ENCODE data around the gene TRPC4. TPM values are rescaled to one million over a fixed set of nuclear protein-coding genes. Genes with fewer than 3 reads are reported as not detected.

The TRPC4 gene
- not detected for total RNA-seq

DNA sequence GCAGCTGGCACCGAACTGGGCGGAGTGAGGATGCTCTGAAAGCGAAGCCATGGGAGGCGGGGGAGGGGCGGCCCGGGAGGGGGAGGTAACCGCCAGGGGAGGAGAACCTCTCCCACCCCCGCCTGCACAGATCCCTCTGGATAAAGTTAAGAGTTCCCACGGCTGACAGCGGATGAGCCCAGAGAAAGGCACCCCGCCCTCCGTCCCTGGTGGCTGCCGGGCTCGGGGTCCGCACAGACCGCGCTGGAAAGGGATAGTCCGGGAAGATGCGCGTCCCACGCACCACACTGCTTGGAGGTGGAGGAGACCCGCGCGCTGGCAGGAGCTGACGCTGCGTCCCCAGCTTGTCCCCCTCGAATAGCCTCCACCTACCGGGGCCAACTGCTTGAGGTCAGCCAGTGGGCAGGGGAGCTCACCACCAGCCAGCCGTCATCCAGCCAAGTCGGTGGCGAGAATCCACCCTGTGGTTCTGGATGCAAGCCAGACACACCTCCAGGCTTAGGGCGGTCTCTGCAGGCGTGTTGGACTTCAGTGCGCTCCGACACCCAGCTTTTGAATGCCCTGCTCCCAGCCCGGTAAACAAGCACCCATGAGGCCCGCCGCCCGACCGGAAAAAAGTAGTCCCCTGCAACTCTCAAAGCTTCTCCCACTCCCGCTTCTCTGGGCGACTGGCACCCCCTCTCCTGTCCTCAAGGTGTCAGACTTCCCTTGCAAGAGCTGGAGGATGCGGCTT, at the start of gene TRPC4:
TRPC4 (minus strand) TSS at position 17 of the 733 bp plus-strand sequence. CDS start 86,439 bp downstream, outside the sequence.
- no peak within 1 kb of the TSS for H3K27ac Mint-ChIP-seq
- peaks cover 37% of the 10 kb centered on the region for H3K27me3 Mint-ChIP-seq
- H3K36me3 Mint-ChIP-seq (ENCODE audit: low read depth), result no peaks in the 10 kb centered on the region
- H3K4me1 Mint-ChIP-seq, result no peaks in the 10 kb centered on the region
- CTCF ChIA-PET, result no interaction called here
- no peak for DNase-seq
- no peaks in the 10 kb centered on the region for H3K9me3 Mint-ChIP-seq
- H3K4me3 Mint-ChIP-seq, result no peak within 1 kb of the TSS
- POLR2A ChIA-PET, result no interaction called here

DNA sequence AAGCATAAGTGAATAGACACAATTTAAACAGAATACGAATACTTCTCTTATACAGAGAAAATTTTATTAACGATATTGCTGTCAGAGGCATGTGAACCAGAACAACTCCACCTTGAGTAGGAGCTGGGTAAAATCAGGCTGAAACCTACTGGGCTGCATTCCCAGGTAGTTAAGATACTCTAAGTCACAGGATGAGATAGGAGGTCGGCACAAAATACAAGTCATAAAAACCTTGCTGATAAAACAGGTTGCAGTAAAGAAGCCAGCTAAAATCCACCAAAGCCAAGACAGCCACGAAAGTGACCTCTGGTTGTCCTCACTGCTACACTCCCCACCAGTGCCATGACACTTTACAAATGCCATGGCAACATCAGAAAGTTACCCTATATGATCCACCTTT, 49.2 kb upstream of the TRPC4 start:
- CTCF ChIA-PET, result no interaction called here
- no peaks in the 10 kb centered on the region for H3K27me3 Mint-ChIP-seq
- no peak overlapping the region for H3K27ac Mint-ChIP-seq
- H3K4me1 Mint-ChIP-seq, result no peaks in the 10 kb centered on the region
- no peak overlapping the region for H3K4me3 Mint-ChIP-seq
- H3K9me3 Mint-ChIP-seq, result peaks cover 2% of the 10 kb centered on the region
- no peak for DNase-seq
- no peaks in the 10 kb centered on the region for H3K36me3 Mint-ChIP-seq (ENCODE audit: low read depth)
- POLR2A ChIA-PET, result no interaction called here

DNA sequence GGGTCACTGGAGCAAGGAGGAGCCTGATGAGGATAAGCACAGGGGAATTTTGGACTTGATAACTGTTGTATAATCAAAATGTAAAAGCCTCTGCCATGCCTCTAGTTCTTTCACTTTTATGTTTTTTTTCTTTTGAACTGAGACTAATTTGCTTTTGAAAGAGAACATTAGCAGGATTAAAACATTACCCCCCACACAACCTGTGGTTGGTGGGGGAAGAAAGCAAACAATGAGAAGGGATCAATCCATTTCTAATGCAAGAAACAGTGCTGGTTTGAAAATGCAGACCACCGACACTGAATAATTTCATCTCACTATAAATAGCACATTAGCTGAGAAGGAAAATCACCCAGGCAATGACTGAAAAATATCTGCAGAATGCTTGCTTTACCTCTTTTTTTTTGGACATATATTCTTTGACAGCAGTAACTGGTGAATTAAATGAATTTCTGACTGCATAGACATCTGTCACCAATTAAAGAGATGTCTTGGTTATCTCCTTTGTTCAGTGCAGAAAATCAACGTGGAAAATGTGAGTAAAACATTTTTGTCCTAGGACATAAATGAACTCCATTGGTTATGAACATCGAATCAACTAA, 48.6 kb upstream of the TRPC4 start:
- no peaks in the 10 kb centered on the region for H3K36me3 Mint-ChIP-seq (ENCODE audit: low read depth)
- H3K27ac Mint-ChIP-seq, result no peak overlapping the region
- peaks cover 2% of the 10 kb centered on the region for H3K9me3 Mint-ChIP-seq
- H3K4me1 Mint-ChIP-seq, result no peaks in the 10 kb centered on the region
- no peaks in the 10 kb centered on the region for H3K27me3 Mint-ChIP-seq
- ChIA-PET POLR2A (no interaction called here), CTCF (no interaction called here)
- DNase-seq, result no peak
- no peak overlapping the region for H3K4me3 Mint-ChIP-seq

DNA sequence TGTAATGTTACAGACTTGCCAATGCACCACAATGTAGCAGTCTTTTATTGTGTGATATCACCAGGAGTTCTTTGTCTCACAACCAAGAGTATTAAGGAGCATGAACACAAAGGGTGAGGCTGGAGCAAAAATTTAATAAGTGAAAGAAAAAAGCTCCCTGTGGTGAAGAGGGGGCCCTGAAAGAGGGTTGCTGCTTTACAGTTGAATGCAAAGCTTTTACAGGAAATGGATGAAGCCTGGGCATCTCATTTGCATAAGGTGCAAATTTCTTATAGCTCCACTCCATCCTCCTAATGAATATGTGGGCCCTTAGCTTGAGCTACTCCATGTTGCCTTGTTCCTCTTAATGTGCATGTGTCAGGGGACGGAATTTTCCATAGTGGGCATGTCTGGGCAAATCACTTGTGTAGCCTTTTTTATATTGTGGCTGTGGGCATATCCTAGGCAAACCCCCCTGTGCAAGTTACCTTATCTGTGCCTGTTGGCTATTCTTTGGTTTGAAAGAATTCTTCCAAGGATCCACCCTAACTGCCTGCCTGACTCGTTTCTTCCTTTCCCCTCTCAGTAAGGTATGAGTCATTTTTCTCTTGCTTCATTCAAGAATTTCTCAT, 45.3 kb upstream of the TRPC4 start:
- Mint-ChIP-seq H3K27ac (no peak overlapping the region), H3K4me1 (no peaks in the 10 kb centered on the region), H3K4me3 (no peak overlapping the region), H3K27me3 (no peaks in the 10 kb centered on the region), H3K9me3 (peaks cover 2% of the 10 kb centered on the region), H3K36me3 (ENCODE audit: low read depth) (no peaks in the 10 kb centered on the region)
- ChIA-PET POLR2A (no interaction called here), CTCF (no interaction called here)
- DNase-seq, result no peak

DNA sequence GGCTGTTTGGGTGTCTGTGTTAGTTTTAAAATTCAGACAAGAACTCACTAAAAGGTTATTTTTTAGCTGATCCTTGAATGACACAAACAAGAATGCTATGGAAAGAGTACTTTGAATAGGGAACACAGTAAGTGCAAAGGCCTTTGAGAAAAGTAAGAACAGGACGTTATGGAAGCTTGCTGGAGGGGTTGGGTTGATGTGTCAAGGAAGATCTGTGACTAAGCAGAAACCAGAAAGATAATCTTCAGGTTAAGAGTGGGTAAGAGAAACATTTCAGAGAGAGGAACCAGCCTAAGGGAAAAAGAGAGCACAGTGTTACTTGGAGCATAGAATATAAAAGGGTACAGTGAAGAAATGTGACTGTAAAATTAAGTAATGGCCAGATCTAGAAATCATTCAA, 41.2 kb upstream of the TRPC4 start:
- ChIA-PET CTCF (no interaction called here), POLR2A (no interaction called here)
- no peak for DNase-seq
- Mint-ChIP-seq H3K9me3 (peaks cover 2% of the 10 kb centered on the region), H3K4me1 (no peaks in the 10 kb centered on the region), H3K36me3 (ENCODE audit: low read depth) (no peaks in the 10 kb centered on the region), H3K27me3 (no peaks in the 10 kb centered on the region), H3K4me3 (no peak overlapping the region), H3K27ac (no peak overlapping the region)

DNA sequence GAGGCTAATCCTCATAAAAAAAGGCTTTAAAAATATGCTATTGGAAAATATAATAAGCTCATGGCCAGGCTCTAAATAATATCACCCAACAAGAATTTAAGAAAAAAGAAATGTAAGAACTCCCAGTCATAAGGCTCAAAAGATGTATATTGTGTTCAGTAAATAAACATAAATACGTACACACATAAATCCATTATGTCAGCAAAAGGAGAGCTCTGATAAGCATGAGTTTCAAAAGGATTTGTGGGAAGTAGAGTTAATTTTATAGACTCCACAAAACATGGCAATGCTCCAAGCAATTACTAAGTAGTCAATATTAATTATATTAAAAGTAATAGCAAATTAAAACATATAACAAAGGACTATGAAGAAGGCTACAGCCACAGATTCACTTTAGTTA, 37.3 kb upstream of the TRPC4 start:
- DNase-seq, result no peak
- ChIA-PET POLR2A (no interaction called here), CTCF (no interaction called here)
- Mint-ChIP-seq H3K36me3 (ENCODE audit: low read depth) (no peaks in the 10 kb centered on the region), H3K9me3 (peaks cover under 1% of the 10 kb centered on the region), H3K4me1 (no peaks in the 10 kb centered on the region), H3K27me3 (no peaks in the 10 kb centered on the region), H3K4me3 (no peak overlapping the region), H3K27ac (no peak overlapping the region)

DNA sequence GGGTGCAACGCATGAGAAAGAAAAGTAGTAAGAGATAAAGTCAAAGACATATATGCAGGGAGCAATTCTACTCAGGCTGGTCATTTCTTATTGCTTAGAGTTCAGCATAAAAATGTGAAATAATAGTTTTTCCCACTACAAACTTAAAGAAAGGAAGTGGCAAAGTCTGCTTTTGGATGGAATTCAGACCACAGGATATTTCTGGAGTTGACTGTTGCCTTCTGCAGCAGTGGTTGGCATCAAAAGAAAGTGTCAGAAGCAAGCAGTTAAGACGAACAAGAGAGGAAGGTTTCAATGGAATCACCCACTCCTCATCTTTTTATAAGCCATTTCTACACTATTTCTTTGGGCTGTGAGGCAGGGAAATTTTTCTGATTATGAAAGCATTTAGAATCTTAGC, 36.2 kb upstream of the TRPC4 start:
- Mint-ChIP-seq H3K4me1 (no peaks in the 10 kb centered on the region), H3K27me3 (no peaks in the 10 kb centered on the region), H3K4me3 (no peak overlapping the region), H3K27ac (no peak overlapping the region), H3K9me3 (peaks cover 3% of the 10 kb centered on the region), H3K36me3 (ENCODE audit: low read depth) (no peaks in the 10 kb centered on the region)
- ChIA-PET CTCF (no interaction called here), POLR2A (no interaction called here)
- no peak for DNase-seq

DNA sequence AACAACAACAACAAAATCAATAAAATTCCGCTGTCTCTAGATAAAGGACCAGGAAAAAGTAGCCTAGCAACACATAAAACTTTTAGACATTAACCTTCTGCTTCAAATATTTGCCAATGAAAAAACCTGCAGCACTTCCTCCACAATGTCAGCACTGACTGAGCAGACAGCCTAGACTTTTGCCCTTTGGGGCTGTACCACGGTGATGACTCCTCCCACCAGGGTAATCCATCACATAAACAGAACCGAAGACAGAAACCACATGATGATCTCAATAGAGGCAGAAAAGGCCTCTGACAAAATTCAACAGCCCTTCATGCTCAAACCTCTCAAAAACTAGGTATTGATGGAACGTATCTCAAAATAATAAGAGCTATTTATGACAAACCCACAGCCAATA, 30.2 kb upstream of the TRPC4 start:
- POLR2A ChIA-PET, result no interaction called here
- H3K36me3 Mint-ChIP-seq (ENCODE audit: low read depth), result no peaks in the 10 kb centered on the region
- no peaks in the 10 kb centered on the region for H3K4me1 Mint-ChIP-seq
- H3K9me3 Mint-ChIP-seq, result peaks cover 3% of the 10 kb centered on the region
- CTCF ChIA-PET, result no interaction called here
- H3K27ac Mint-ChIP-seq, result no peak overlapping the region
- H3K27me3 Mint-ChIP-seq, result no peaks in the 10 kb centered on the region
- DNase-seq, result no peak
- no peak overlapping the region for H3K4me3 Mint-ChIP-seq

DNA sequence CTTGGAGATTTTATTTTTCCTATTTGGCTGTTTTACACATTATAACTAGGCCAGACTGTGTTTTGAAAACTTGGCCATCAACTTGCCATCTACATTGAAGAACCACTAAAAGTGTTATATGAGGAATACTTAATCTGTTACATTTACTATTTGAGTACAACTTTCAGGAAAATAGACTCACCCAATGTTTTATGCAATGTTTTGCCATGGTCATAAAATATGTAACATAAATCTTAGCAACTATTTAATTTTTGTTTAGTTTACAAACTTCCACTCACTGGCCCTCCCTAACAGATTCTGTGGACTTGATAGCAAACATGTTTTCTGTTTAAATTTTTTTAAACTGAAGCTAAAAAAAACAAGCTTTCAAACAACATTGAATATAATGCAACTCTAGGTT, 23.7 kb upstream of the TRPC4 start:
- CTCF ChIA-PET, result no interaction called here
- H3K4me1 Mint-ChIP-seq, result no peaks in the 10 kb centered on the region
- DNase-seq, result no peak
- no peaks in the 10 kb centered on the region for H3K27me3 Mint-ChIP-seq
- H3K4me3 Mint-ChIP-seq, result no peak overlapping the region
- no peaks in the 10 kb centered on the region for H3K36me3 Mint-ChIP-seq (ENCODE audit: low read depth)
- no peaks in the 10 kb centered on the region for H3K9me3 Mint-ChIP-seq
- POLR2A ChIA-PET, result no interaction called here
- H3K27ac Mint-ChIP-seq, result no peak overlapping the region

DNA sequence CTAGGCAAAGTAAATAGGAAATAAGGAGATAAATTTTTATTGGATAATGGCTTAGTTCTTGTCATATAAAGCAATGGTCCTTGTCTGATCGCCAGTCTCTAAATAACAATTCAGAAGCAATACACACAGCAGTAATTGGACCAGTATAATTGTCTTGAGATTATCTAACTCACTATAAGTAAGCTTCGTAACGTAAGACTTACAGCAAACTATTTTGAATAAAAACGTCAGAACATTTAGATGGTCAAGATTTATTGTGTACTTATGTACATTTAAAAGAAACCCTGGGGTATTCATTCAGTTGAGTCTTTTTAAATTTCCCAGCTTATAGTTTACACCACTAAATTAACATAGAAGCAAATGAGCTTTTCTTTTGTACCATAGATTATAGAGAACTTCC, 20.2 kb upstream of the TRPC4 start:
- Mint-ChIP-seq H3K4me1 (no peaks in the 10 kb centered on the region), H3K36me3 (ENCODE audit: low read depth) (no peaks in the 10 kb centered on the region), H3K4me3 (no peak overlapping the region), H3K9me3 (no peaks in the 10 kb centered on the region), H3K27ac (no peak overlapping the region), H3K27me3 (no peaks in the 10 kb centered on the region)
- POLR2A ChIA-PET, result no interaction called here
- CTCF ChIA-PET, result no interaction called here
- no peak for DNase-seq

DNA sequence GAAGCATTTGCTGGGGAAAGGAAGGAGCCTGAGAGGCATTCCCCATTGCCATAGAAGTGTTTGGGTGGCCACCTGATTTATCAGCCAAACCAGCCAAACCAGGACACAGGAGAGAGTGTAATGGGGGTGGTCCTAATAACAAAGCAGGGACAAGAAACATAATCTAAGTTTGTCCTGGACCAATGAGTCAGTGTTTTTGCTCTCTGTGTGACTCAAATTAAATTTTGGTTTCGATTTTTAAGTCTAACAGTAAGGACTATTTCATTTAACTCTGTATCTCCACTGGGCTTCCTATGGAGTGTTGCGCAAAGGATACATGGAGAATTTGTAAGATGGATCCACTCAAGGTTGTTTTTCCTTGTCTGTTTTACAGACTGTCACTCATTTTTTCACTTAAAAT, 19.5 kb upstream of the TRPC4 start:
- DNase-seq, result no peak
- Mint-ChIP-seq H3K4me3 (no peak overlapping the region), H3K27me3 (no peaks in the 10 kb centered on the region), H3K36me3 (ENCODE audit: low read depth) (no peaks in the 10 kb centered on the region), H3K4me1 (no peaks in the 10 kb centered on the region), H3K9me3 (no peaks in the 10 kb centered on the region), H3K27ac (no peak overlapping the region)
- ChIA-PET CTCF (no interaction called here), POLR2A (no interaction called here)

DNA sequence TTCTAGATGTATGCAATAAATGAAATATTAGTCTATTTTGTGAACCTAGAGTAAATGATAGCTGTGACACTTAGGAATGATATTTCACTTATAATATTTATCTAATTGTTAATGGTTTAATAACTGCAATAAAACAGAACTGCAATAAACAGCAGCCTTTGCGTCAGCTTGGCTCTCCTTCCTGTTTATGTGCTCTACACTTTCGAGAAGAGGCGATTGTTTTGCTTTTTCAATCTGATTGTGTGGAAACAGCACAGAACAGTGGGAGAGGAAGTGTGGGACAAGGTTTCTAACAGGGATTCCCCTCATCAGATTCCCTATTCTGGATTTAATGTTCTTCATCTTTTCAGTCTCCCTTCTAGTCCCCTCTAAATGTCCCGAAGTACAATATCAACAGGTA, 17.3 kb upstream of the TRPC4 start:
- no peaks in the 10 kb centered on the region for H3K27me3 Mint-ChIP-seq
- ChIA-PET CTCF (no interaction called here), POLR2A (no interaction called here)
- H3K27ac Mint-ChIP-seq, result no peak overlapping the region
- no peaks in the 10 kb centered on the region for H3K9me3 Mint-ChIP-seq
- no peak for DNase-seq
- H3K4me3 Mint-ChIP-seq, result no peak overlapping the region
- no peaks in the 10 kb centered on the region for H3K36me3 Mint-ChIP-seq (ENCODE audit: low read depth)
- no peaks in the 10 kb centered on the region for H3K4me1 Mint-ChIP-seq

DNA sequence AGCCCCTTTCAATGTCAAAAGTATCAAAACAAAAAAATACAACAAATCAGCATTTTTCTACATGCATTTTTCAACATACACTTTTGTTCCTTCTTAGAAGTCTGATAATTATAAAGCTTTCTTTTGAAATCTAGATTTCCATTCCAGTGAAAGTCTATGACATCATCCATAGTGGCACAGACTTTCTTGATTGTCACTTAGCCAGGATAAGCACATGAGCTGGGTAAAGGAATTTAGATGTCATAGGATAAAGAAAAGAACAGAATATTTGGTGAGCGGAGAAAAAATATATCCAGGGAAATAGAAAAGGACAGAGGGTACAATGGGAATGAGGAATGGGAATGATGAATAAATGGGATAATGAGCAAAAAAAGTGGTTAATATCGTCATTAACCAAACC, 15.1 kb upstream of the TRPC4 start:
- Mint-ChIP-seq H3K4me3 (no peak overlapping the region), H3K27ac (no peak overlapping the region), H3K27me3 (no peaks in the 10 kb centered on the region), H3K36me3 (ENCODE audit: low read depth) (no peaks in the 10 kb centered on the region), H3K4me1 (no peaks in the 10 kb centered on the region), H3K9me3 (no peaks in the 10 kb centered on the region)
- CTCF ChIA-PET, result no interaction called here
- POLR2A ChIA-PET, result no interaction called here
- no peak for DNase-seq

DNA sequence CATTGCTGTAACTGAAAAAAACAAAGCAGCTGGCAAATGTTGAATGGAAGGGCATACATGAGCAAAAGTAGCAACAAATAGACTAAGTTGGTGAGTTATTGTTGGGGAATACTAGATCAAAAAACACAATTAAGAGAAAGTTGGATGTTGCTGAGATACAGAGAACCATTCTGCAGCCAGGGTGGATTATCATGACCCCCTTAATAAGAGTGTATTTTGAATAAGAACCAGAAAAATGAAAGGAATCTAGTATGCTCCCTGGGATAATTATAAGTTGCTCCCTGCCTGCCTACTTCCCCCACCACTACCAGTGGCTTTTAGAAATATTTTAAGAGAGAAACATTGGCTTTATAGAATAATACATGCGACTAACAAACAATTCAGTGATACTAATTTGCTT, 14.5 kb upstream of the TRPC4 start:
- POLR2A ChIA-PET, result no interaction called here
- Mint-ChIP-seq H3K4me1 (no peaks in the 10 kb centered on the region), H3K4me3 (no peak overlapping the region), H3K36me3 (ENCODE audit: low read depth) (no peaks in the 10 kb centered on the region), H3K27me3 (no peaks in the 10 kb centered on the region), H3K9me3 (no peaks in the 10 kb centered on the region), H3K27ac (no peak overlapping the region)
- no peak for DNase-seq
- CTCF ChIA-PET, result no interaction called here
